ENCODE measurements around the gene SMG6.

GRCh38 chr17:2207815-2208515, 95.6 kb downstream of the SMG6 start:
- no peak for TF ChIP-seq CTCF (IDR thresholded peaks at IDR 0.05; ENCODE audit: low read depth, low read length)
- no peak for TF ChIP-seq EZH2phosphoT487 (IDR thresholded peaks at IDR 0.05; ENCODE audit: low read depth)
